ENCODE data around the gene ITGAV.

Gene ITGAV

DNA sequence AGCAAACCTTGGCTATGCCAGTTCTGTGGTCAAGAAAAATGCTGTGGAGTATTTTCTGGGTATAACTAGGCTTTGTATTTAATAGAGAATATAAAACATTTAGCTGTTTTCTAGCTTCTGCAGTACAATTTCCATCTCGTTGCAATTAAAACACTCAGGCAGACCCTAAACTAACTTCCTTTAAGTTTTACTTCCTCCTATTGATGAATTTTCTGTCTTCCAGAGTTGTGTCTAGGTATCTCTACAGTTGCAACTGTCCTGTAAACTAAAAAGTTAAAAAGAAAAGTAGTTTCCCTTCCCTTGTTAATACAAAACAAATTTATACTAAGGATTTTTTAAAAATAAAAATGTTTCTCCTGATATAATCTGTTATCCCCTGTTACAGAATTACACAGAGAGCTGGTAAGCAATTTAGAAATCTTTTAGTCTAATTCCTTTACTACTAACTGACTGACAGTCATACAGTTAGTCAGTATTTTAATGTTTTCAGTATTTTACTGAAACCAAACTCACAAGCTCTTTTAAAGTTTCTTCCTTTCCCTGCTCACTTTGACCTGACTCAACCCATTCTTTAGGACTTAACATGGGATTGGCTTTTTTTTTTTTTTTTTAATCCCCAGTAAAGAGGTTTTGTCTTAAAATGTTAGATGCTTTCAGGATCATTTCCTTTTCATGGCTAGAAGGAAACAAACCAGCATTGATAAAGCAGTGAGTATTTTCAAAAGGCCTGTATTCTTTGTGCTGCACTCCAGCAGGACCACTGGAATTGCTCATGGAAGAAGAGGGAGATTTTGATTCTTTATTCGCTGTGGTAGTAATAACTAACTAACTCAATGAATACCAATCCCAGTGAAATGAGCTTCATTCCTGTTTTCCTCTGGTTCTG is 22.9 kb downstream of the ITGAV start:
- peaks cover 9% of the 10 kb centered on the region; the same call in 1 of the 2 replicates for H3K4me1 ChIP-seq (ENCODE audit: insufficient read depth, low read length)
- no peak overlapping the region for H3K27ac ChIP-seq (ENCODE audit: low read depth, low read length)
- no peak overlapping the region for H3K4me3 ChIP-seq (ENCODE audit: low read length)
- 86% methylated on average over 1 of the region's 2 CpGs for WGBS
- no peaks in the 10 kb centered on the region for H3K27me3 ChIP-seq (ENCODE audit: insufficient read depth, low read length)
- peaks cover 16% of the 10 kb centered on the region; the same call in 1 of the 2 replicates for H3K36me3 ChIP-seq (ENCODE audit: insufficient read depth, low read length)
- no peak overlapping the region for H3K9ac ChIP-seq (ENCODE audit: low read depth, low read length)
- no peaks in the 10 kb centered on the region for H3K9me3 ChIP-seq (ENCODE audit: insufficient read depth, low read depth, low read length)

GRCh38 chr2:186614373-186614772 is 24.5 kb downstream of the ITGAV start:
- Histone ChIP-seq H3K36me3 (ENCODE audit: insufficient read depth, low read length) (peaks cover 12% of the 10 kb centered on the region; the same call in 1 of the 2 replicates), H3K4me1 (ENCODE audit: insufficient read depth, low read length) (peaks cover 9% of the 10 kb centered on the region; the same call in 1 of the 2 replicates), H3K4me3 (ENCODE audit: low read length) (no peak overlapping the region), H3K9me3 (ENCODE audit: insufficient read depth, low read depth, low read length) (no peaks in the 10 kb centered on the region), H3K27ac (ENCODE audit: low read depth, low read length) (no peak overlapping the region), H3K27me3 (ENCODE audit: insufficient read depth, low read length) (no peaks in the 10 kb centered on the region), H3K9ac (ENCODE audit: low read depth, low read length) (no peak overlapping the region)
- WGBS, result 100% methylated on average over 1 of the region's 2 CpGs

DNA sequence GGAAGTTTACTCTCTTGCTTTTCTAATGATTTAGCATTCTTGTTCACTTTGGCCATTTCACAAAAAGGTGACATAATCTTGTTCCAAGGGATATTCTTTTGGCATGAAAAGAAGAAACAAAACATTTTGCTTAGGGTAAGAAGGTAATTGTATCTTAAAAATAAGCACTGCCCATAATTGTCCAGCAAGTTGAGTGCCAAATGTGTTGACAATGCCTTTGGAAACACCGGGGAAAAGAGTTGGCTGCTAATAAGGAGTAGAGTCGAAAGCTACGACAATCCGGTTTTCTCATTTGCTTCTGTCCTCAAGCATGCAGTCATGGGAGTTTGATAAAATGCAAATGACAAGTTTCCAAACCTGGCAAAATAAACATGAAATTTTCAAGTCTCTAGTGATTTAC is 27.3 kb downstream of the ITGAV start:
- Histone ChIP-seq H3K9ac (ENCODE audit: low read depth, low read length) (no peak overlapping the region), H3K4me3 (ENCODE audit: low read length) (no peak overlapping the region), H3K4me1 (ENCODE audit: insufficient read depth, low read length) (peaks cover 7% of the 10 kb centered on the region; the same call in 1 of the 2 replicates), H3K9me3 (ENCODE audit: insufficient read depth, low read depth, low read length) (no peaks in the 10 kb centered on the region), H3K36me3 (ENCODE audit: insufficient read depth, low read length) (peaks cover 19% of the 10 kb centered on the region; the same call in 1 of the 2 replicates), H3K27ac (ENCODE audit: low read depth, low read length) (no peak overlapping the region), H3K27me3 (ENCODE audit: insufficient read depth, low read length) (no peaks in the 10 kb centered on the region)
- WGBS, result 97% methylated on average over 4 of the region's 4 CpGs

DNA sequence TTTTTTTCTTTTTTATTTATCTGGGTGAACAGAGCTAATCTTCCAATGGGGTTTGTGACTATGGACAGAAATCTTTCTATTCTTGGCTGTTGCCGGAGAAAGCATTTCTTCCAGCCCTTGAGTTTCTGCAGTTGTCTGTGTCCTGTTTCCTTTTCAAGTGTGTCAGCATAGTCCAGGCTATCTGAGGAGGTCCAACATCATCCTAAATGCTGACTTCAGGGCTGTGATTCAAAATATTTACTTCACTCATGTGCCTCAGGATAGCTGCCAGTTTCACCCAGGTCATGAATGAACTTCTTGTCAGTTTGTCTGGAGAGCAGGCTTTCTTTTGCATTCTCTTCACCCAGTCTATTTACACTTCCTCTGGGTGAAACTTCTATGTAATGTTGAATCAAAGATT is 27.9 kb downstream of the ITGAV start:
- H3K9ac ChIP-seq (ENCODE audit: low read depth, low read length), result no peak overlapping the region
- peaks cover 23% of the 10 kb centered on the region; the same call in 1 of the 2 replicates for H3K36me3 ChIP-seq (ENCODE audit: insufficient read depth, low read length)
- H3K27me3 ChIP-seq (ENCODE audit: insufficient read depth, low read length), result no peaks in the 10 kb centered on the region
- no peak overlapping the region for H3K27ac ChIP-seq (ENCODE audit: low read depth, low read length)
- no peaks in the 10 kb centered on the region for H3K9me3 ChIP-seq (ENCODE audit: insufficient read depth, low read depth, low read length)
- no peak overlapping the region for H3K4me3 ChIP-seq (ENCODE audit: low read length)
- peaks cover under 1% of the 10 kb centered on the region; the same call in 1 of the 2 replicates for H3K4me1 ChIP-seq (ENCODE audit: insufficient read depth, low read length)
- WGBS, result 91% methylated on average over 1 of the region's 1 CpG

- no peak overlapping the region for H3K27ac ChIP-seq (ENCODE audit: low read depth, low read length)
- H3K9me3 ChIP-seq (ENCODE audit: insufficient read depth, low read depth, low read length), result no peaks in the 10 kb centered on the region
- 94% methylated on average over 1 of the region's 1 CpG for WGBS
- peaks cover 32% of the 10 kb centered on the region for H3K36me3 ChIP-seq (ENCODE audit: insufficient read depth, low read length)
- no peak overlapping the region for H3K4me3 ChIP-seq (ENCODE audit: low read length)
- H3K9ac ChIP-seq (ENCODE audit: low read depth, low read length), result no peak overlapping the region
- H3K4me1 ChIP-seq (ENCODE audit: insufficient read depth, low read length), result no peaks in the 10 kb centered on the region
- no peaks in the 10 kb centered on the region for H3K27me3 ChIP-seq (ENCODE audit: insufficient read depth, low read length)
These were observed 28.8 kb downstream of the ITGAV start for GRCh38 chr2:186618696-186619095.

DNA sequence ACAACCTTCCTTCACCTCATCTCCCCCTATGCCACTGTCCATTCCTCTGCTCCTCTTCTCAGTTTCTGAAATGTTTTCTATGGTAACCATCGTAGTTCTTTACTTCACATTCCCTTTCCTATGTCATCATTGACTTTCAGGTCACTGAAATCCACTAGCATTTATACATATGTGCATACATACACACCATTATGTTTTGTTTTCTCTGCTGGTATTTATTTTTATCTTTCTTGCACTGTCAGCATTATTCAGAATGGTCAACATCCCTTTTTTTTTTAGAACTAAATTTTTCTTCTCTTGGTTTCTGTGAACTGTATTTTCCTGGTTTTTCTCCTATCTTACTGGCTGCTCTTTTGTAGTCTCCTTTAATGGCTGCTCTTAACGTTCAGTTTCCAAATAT is 33.2 kb downstream of the ITGAV start:
- no peaks in the 10 kb centered on the region for H3K9me3 ChIP-seq (ENCODE audit: insufficient read depth, low read depth, low read length)
- H3K27me3 ChIP-seq (ENCODE audit: insufficient read depth, low read length), result no peaks in the 10 kb centered on the region
- H3K9ac ChIP-seq (ENCODE audit: low read depth, low read length), result no peak overlapping the region
- no peak overlapping the region for H3K27ac ChIP-seq (ENCODE audit: low read depth, low read length)
- WGBS, result 93% methylated on average over 2 of the region's 2 CpGs
- no peaks in the 10 kb centered on the region; the same call in 1 of the 2 replicates for H3K4me1 ChIP-seq (ENCODE audit: insufficient read depth, low read length)
- no peak overlapping the region for H3K4me3 ChIP-seq (ENCODE audit: low read length)
- peaks cover 61% of the 10 kb centered on the region for H3K36me3 ChIP-seq (ENCODE audit: insufficient read depth, low read length)

DNA sequence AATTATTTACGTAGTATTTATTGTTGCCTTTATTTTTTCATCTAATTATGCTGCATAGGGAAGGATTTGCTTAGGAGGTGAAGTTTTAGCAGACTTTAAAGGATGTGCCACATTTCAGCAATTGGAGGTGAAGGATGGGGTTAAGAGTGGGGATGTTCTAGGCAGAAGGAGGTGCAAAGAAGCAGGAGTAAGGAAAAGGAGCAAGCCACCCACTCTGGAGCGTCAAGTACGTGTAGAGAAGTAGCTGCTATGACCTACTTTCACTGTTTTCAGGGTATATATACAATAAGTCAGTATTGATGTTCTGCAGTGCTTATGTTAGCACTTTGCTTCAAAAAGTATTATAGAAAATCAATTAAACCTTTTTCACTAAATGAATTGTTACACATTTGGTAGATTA is 34.4 kb downstream of the ITGAV start:
- no peaks in the 10 kb centered on the region for H3K27me3 ChIP-seq (ENCODE audit: insufficient read depth, low read length)
- H3K36me3 ChIP-seq (ENCODE audit: insufficient read depth, low read length), result peaks cover 59% of the 10 kb centered on the region
- no peak overlapping the region for H3K27ac ChIP-seq (ENCODE audit: low read depth, low read length)
- 100% methylated on average over 3 of the region's 3 CpGs for WGBS
- H3K4me3 ChIP-seq (ENCODE audit: low read length), result no peak overlapping the region
- H3K9me3 ChIP-seq (ENCODE audit: insufficient read depth, low read depth, low read length), result no peaks in the 10 kb centered on the region
- no peak overlapping the region for H3K9ac ChIP-seq (ENCODE audit: low read depth, low read length)
- no peaks in the 10 kb centered on the region; the same call in 1 of the 2 replicates for H3K4me1 ChIP-seq (ENCODE audit: insufficient read depth, low read length)

GRCh38 chr2:186629250-186629996 is 39.6 kb downstream of the ITGAV start:
- WGBS, result 92% methylated on average over 1 of the region's 1 CpG
- H3K36me3 ChIP-seq (ENCODE audit: insufficient read depth, low read length), result peaks cover 43% of the 10 kb centered on the region
- no peak overlapping the region for H3K27ac ChIP-seq (ENCODE audit: low read depth, low read length)

GRCh38 chr2:186632417-186632816 is 42.6 kb downstream of the ITGAV start:
- Histone ChIP-seq H3K36me3 (ENCODE audit: insufficient read depth, low read length) (peaks cover 38% of the 10 kb centered on the region; the same call in 1 of the 2 replicates), H3K27me3 (ENCODE audit: insufficient read depth, low read length) (no peaks in the 10 kb centered on the region), H3K4me3 (ENCODE audit: low read length) (no peak overlapping the region), H3K4me1 (ENCODE audit: insufficient read depth, low read length) (no peaks in the 10 kb centered on the region; the same call in 1 of the 2 replicates), H3K9me3 (ENCODE audit: insufficient read depth, low read depth, low read length) (no peaks in the 10 kb centered on the region), H3K9ac (ENCODE audit: low read depth, low read length) (no peak overlapping the region), H3K27ac (ENCODE audit: low read depth, low read length) (no peak overlapping the region)
- WGBS, result 100% methylated on average over 1 of the region's 2 CpGs

More at GRCh38 chr2:186629250-186629996, 39.6 kb downstream of the ITGAV start:
- Histone ChIP-seq H3K4me3 (ENCODE audit: low read length) (no peak overlapping the region), H3K9ac (ENCODE audit: low read depth, low read length) (no peak overlapping the region), H3K27me3 (ENCODE audit: insufficient read depth, low read length) (no peaks in the 10 kb centered on the region), H3K9me3 (ENCODE audit: insufficient read depth, low read depth, low read length) (no peaks in the 10 kb centered on the region), H3K4me1 (ENCODE audit: insufficient read depth, low read length) (no peaks in the 10 kb centered on the region; the same call in 1 of the 2 replicates)

DNA sequence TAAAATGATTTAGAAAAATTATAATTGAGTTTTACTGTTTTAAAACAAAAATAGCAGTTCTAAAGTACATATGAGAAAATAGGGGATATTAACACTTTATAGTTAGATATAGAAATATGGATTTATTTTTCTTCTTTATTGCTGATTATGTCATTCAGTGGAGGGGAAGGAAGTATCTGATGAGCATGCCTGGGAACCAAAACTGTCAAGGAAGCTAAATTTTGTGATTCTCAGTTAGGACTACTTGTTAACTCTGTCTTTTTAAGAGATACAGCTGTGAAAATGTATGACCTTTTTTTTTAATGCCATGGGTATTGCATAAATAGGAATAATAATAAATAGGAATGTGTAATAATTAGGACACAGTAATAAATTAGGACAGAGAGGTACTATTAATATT is 44.8 kb downstream of the ITGAV start:
- H3K4me1 ChIP-seq (ENCODE audit: insufficient read depth, low read length), result no peaks in the 10 kb centered on the region
- H3K27ac ChIP-seq (ENCODE audit: low read depth, low read length), result no peak overlapping the region
- H3K9ac ChIP-seq (ENCODE audit: low read depth, low read length), result no peak overlapping the region
- no peaks in the 10 kb centered on the region for H3K27me3 ChIP-seq (ENCODE audit: insufficient read depth, low read length)
- no peak overlapping the region for H3K4me3 ChIP-seq (ENCODE audit: low read length)
- no peaks in the 10 kb centered on the region for H3K9me3 ChIP-seq (ENCODE audit: insufficient read depth, low read depth, low read length)
- peaks cover 57% of the 10 kb centered on the region for H3K36me3 ChIP-seq (ENCODE audit: insufficient read depth, low read length)
